ENCODE data around the gene TSHZ2. TPM values are rescaled to one million over a fixed set of nuclear protein-coding genes. Genes with fewer than 3 reads are reported as not detected.
"Not testable (repeated sequence)": the region's sequence is repeated elsewhere in the genome, so short reads cannot be mapped to it uniquely, and the experiment has no call there.

Gene TSHZ2
- total RNA-seq, 1 experiment from 2014 or later = 0.07 TPM

DNA sequence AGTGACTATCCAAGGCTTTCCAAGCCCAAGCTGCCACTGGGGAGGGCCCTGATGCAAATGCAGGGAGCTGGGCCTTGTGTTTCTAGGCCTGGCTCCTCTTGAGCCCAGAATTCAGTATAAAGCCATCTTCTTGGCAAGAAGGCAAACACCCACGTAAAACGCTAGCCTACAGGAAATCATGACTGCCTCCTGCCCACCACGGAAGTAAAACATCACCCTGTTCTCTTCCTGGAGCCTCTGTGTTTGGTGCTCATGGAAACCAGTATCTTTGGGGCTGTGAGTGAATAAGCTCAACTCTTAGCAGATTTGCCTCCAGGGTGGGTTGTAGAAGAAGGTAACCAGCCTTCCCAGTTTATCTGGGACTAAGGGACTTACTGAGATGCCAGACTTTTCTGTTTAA, 350.5 kb downstream of the TSHZ2 start (continued):
- TF ChIP-seq YY1 (IDR thresholded peaks at IDR 0.05; ENCODE audit: extremely low read depth, insufficient replicate concordance, low read depth, low read length) = no peak

DNA sequence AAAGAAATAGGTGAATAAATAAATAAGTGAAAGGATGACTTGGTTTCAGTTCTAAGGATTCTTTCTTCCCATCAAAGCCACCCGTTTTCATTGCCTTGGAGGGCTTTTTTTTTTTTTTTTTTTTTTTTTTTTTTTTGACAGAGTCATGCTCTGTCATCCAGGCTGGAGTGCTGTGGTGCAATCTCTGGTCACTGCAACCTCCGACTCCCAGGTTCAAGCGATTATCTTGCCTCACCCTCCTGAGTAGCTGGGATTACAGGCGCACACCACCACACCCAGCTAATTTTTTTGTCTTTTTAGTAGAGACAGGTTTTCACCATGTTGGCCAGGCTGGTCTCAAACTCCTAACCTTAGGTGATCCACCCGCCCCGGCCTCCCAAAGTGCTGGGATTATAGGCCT, 351.3 kb downstream of the TSHZ2 start:
- intact Hi-C loops (cut with micrococcal nuclease); H3K9me3 ChIP-seq (ENCODE audit: control insufficient read depth in 1 of 2, insufficient read depth in 1 of 2, low read depth in 1 of 2, low read length in 2 of 2); H2AFZ ChIP-seq (ENCODE audit: low read depth, low read length, poor library complexity, severe bottlenecking); H3K4me2 ChIP-seq (ENCODE audit: low read length); H3K9me2 ChIP-seq (ENCODE audit: insufficient read depth); RAD21 ChIA-PET (ENCODE audit: low non-redundant PET in 1 of 2, low total read pairs in 2 of 2, uncharacterized antibody in 2 of 2, unreplicated experiment in 2 of 2); H3K4me3 ChIP-seq (replicated peaks in 1 of 2; ENCODE audit: low read depth in 1 of 2, low read length in 2 of 2); H3K79me2 ChIP-seq (ENCODE audit: insufficient read depth, low read length); ATAC-seq; POLR2A ChIA-PET; H4K20me1 ChIP-seq (ENCODE audit: insufficient read depth); H3K4me1 ChIP-seq (ENCODE audit: control insufficient read depth in 1 of 2, insufficient read depth in 2 of 2, low read length in 2 of 2); H3K27ac ChIP-seq (ENCODE audit: low read depth, low read length); H3K9ac ChIP-seq (ENCODE audit: low read length); DNase-seq (ENCODE audit: low read depth, low spot score); CTCF ChIA-PET; H3K36me3 ChIP-seq (ENCODE audit: control insufficient read depth in 1 of 2, insufficient read depth in 2 of 2, low read length in 2 of 2); BruUV-seq (replicated peaks); H3K27me3 ChIP-seq (ENCODE audit: insufficient read depth, low read length): not testable (repeated sequence)

DNA sequence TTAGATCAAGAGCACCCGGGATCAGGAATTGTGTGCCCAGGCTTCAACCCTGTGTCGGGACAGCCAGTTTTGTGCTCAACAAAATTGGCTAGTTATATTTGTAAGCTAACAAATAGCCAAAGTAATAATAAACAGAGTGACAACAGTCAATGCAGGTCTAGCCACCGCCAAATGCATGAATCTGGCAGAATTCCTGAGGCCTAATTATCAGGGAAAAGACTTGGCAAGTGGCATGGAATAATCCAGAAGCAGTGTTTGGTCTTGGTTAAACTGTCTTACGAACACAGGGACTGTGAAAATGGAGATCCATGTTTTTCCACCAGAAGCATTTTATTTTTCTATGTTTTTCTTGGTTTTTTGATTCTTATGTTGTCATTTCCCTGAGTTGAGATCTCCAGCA, 352.7 kb downstream of the TSHZ2 start:
- CTCF ChIA-PET = no interaction called here
- no peaks in the 10 kb centered on the region for H4K20me1 ChIP-seq (ENCODE audit: insufficient read depth)
- H3K4me1 ChIP-seq (ENCODE audit: control insufficient read depth in 1 of 2, insufficient read depth in 2 of 2, low read length in 2 of 2) = no peaks in the 10 kb centered on the region
- intact Hi-C loops (cut with micrococcal nuclease) = no loop called here
- BruUV-seq (replicated peaks) = no TSS peak
- H3K36me3 ChIP-seq (ENCODE audit: control insufficient read depth in 1 of 2, insufficient read depth in 2 of 2, low read length in 2 of 2) = no peaks in the 10 kb centered on the region
- H3K9me3 ChIP-seq (ENCODE audit: control insufficient read depth in 1 of 2, insufficient read depth in 1 of 2, low read depth in 1 of 2, low read length in 2 of 2) = no peaks in the 10 kb centered on the region
- H3K4me3 ChIP-seq (replicated peaks in 1 of 2; ENCODE audit: low read depth in 1 of 2, low read length in 2 of 2) = no peak overlapping the region
- H3K9me2 ChIP-seq (ENCODE audit: insufficient read depth) = no peaks in the 10 kb centered on the region
- no peaks in the 10 kb centered on the region for H3K27me3 ChIP-seq (ENCODE audit: insufficient read depth, low read length)
- POLR2A ChIA-PET = no interaction called here
- DNase-seq (ENCODE audit: low read depth, low spot score) (no peak), ATAC-seq (no peak)
- H3K27ac ChIP-seq (ENCODE audit: low read depth, low read length) = no peak overlapping the region
- no peak overlapping the region for H3K4me2 ChIP-seq (ENCODE audit: low read length)
- H3K9ac ChIP-seq (ENCODE audit: low read length) = no peak overlapping the region
- H2AFZ ChIP-seq (ENCODE audit: low read depth, low read length, poor library complexity, severe bottlenecking) = no peak overlapping the region
- RAD21 ChIA-PET (ENCODE audit: low non-redundant PET in 1 of 2, low total read pairs in 2 of 2, uncharacterized antibody in 2 of 2, unreplicated experiment in 2 of 2) = no interaction called here
- H3K79me2 ChIP-seq (ENCODE audit: insufficient read depth, low read length) = no peaks in the 10 kb centered on the region
- TF ChIP-seq, protein P1, sequence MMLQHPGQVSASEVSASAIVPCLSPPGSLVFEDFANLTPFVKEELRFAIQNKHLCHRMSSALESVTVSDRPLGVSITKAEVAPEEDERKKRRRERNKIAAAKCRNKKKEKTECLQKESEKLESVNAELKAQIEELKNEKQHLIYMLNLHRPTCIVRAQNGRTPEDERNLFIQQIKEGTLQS (IDR thresholded peaks at IDR 0.05) = no peak
- TF ChIP-seq ELF1 (IDR thresholded peaks at IDR 0.05; ENCODE audit: borderline replicate concordance, low read depth) (no peak), YY1 (IDR thresholded peaks at IDR 0.05; ENCODE audit: extremely low read depth, insufficient replicate concordance, low read depth, low read length) (no peak), POLR2AphosphoS5 (IDR thresholded peaks at IDR 0.05; ENCODE audit: low read depth, low read length) (no peak), EZH2phosphoT487 (IDR thresholded peaks at IDR 0.05; ENCODE audit: borderline replicate concordance) (no peak), CEBPB (IDR thresholded peaks at IDR 0.05; ENCODE audit: low read depth) (no peak), RAD21 (IDR thresholded peaks at IDR 0.05; ENCODE audit: low read depth) (no peak), CBX3 (IDR thresholded peaks at IDR 0.05; ENCODE audit: low read depth) (no peak)

All from HCT116 (cell line).